Activated T-helper 17 cell treated with anti-CD3 and anti-CD28 coated beads, Interleukin-2, amount 50 U/mL, for 72 hours (primary cell): Measurements from ENCODE around the gene TUFT1. TPM values are rescaled to one million over a fixed set of nuclear protein-coding genes. Genes with fewer than 3 reads are reported as not detected.
"Not testable (repeated sequence)": the region's sequence is repeated elsewhere in the genome, so short reads cannot be mapped to it uniquely, and the experiment has no call there.

Experiments used
- ATAC-seq: fragments of 150-1000 bp; cut with Tn5 transposase; replicated peaks from 2 replicates; pipeline ENCODE4 v1.10.0; 2021; ENCODE audit warnings: mild to moderate bottlenecking, moderate library complexity
- H3K27ac Mint-ChIP-seq: one replicate; pipeline ENCODE4 v1.8.0; 2022; ENCODE audit warnings: mixed read lengths
- H3K27me3 Mint-ChIP-seq: one replicate; pipeline ENCODE4 v1.8.0; 2022; ENCODE audit warnings: mixed read lengths
- H3K36me3 Mint-ChIP-seq: one replicate; pipeline ENCODE4 v1.8.0; 2022; ENCODE audit warnings: low read depth, mild to moderate bottlenecking, mixed read lengths
- H3K4me1 Mint-ChIP-seq: one replicate; pipeline ENCODE4 v1.8.0; 2022; ENCODE audit warnings: mixed read lengths
- H3K4me3 Mint-ChIP-seq: one replicate; pipeline ENCODE4 v1.8.0; 2022; ENCODE audit warnings: mild to moderate bottlenecking, mixed read lengths
- H3K9me3 Mint-ChIP-seq: one replicate; pipeline ENCODE4 v1.8.0; 2022; ENCODE audit warnings: mixed read lengths
- total RNA-seq, 2 donors: library from RNA; stranded (reverse); gene quantifications; one replicate each; pipeline ENCODE4 v1.2.3, GENCODE V29; 2022

The TUFT1 gene
- total RNA-seq, 2 donors from 2014 or later, result 3.7 to 5.8 TPM

DNA sequence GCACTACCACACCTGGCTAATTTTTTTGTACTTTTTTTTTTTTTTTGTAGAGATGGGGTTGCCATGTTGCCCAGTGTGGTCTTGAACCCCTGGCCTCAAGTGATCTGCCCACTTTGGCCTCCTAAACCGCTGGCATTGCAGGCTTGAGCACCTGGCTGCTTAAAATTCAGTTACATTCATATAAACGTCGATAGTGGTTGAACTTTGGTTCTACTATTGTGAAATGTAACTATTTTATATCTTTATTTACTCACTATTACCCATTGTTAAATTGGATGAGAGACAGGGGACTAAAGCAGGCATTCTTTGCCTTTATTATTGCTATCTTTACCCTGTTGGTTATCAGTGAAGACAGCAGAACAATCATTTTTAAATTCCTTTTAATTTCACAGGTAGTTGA lies 77.9 kb downstream of the TUFT1 start:
- Mint-ChIP-seq H3K9me3 (no peaks in the 10 kb centered on the region), H3K36me3 (peaks cover 32% of the 10 kb centered on the region), H3K27me3 (no peaks in the 10 kb centered on the region), H3K4me1 (peaks cover 42% of the 10 kb centered on the region), H3K4me3 (no peak overlapping the region), H3K27ac (no peak overlapping the region)
- ATAC-seq, result no peak

DNA sequence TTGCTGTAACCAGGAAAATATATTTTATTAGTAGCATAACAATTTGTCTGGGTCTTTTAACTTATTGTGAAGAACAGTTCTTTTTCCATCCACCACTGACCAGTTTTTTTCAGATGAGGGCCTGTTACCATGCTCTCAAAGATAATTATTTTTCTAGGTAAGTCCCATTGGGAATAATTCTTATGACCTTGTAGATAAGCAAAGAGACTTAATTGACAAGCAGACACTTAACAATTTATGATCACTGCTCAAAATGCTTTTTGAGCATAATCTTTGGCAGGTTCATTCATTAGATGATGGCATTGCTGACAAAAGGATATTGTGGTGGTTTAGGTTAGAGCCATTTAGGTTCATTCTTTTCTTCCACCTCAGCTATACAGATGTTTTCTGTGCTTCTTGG lies 78.4 kb downstream of the TUFT1 start:
- H3K9me3 Mint-ChIP-seq, result no peaks in the 10 kb centered on the region
- H3K27ac Mint-ChIP-seq, result no peak overlapping the region

DNA sequence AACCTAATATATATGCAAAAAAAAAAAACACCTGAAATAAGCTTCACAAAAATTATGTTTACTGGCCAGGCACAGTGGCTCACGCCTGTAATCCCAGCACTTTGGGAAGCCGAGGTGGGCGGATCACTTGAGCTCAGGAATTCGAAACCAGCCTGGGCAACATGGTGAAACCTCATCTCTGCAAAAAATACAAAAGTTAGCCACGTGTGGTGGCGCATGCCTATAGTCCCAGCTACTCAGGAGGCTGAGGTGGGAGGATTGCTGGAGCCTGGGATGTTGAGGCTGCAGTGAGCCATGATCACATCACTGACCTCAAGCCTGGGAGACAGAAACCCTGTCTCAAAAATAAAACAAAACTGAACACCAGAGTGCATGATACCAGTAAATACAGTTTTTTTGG lies 78.9 kb downstream of the TUFT1 start:
- ATAC-seq, result peak; percentile 28
- not testable (repeated sequence) for H3K9me3 Mint-ChIP-seq, H3K27me3 Mint-ChIP-seq, H3K4me3 Mint-ChIP-seq, H3K27ac Mint-ChIP-seq
- Mint-ChIP-seq H3K4me1 (peaks cover 32% of the 10 kb centered on the region), H3K36me3 (peaks cover 25% of the 10 kb centered on the region)

More for the DNA sequence above, 78.4 kb downstream of the TUFT1 start:
- Mint-ChIP-seq H3K4me3 (no peak overlapping the region), H3K36me3 (peaks cover 28% of the 10 kb centered on the region), H3K4me1 (peaks cover 37% of the 10 kb centered on the region), H3K27me3 (no peaks in the 10 kb centered on the region)
- ATAC-seq, result no peak

DNA sequence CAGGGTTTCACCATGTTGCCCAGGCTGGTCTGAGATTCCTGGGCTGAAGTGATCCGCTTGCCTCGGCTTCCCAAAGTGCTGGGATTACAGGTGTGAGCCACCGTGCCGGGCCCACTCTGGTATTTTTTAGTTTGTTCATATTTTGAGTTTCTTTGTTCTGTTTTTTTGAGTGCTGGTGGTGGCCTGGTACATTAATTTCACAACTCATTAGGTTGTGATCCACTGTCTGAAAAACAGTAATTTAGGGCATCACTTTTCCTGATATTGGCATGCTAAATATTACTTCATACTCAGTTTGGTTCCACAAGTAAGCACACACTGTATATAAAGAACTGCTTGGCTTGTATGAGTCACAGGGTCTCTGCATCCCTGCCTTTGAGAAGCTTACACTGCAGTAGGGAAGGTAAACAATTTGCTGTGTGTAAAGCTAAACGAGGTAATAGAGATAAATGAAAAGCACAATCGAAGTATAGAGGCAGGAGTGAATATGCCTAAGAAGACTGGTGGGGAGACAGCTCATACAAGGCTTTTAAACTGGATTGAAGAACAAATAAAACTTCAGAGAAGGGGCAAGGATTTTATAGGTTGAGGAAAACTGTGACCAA lies 79.5 kb downstream of the TUFT1 start:
- Mint-ChIP-seq H3K9me3 (no peaks in the 10 kb centered on the region), H3K4me1 (peaks cover 29% of the 10 kb centered on the region), H3K4me3 (peak overlapping the region; percentile 15), H3K27me3 (no peaks in the 10 kb centered on the region), H3K36me3 (peaks cover 20% of the 10 kb centered on the region), H3K27ac (peak overlapping the region; percentile 9)
- ATAC-seq, result peak; percentile 74

DNA sequence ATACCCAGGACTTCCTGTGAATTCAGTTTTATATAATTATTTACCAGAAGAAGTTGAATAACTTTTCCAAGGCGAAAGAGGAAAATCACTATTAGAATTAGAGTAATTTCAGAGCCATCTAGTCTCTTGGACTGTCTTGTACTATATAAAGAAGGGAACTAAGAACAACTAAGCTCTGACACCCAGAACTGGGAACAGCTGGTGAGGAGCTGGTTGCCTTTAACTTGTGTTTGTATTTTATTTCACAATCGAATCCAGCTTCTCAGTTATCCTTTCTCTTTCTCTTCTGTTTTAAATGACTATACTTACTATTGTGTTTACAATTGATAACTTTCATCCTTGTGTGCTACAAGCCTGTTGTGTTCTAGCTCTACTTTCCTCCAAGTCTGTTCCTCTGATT lies 80.2 kb downstream of the TUFT1 start:
- peak overlapping the region; percentile 9 for H3K27ac Mint-ChIP-seq
- H3K4me1 Mint-ChIP-seq, result peaks cover 25% of the 10 kb centered on the region
- no peak for ATAC-seq

DNA sequence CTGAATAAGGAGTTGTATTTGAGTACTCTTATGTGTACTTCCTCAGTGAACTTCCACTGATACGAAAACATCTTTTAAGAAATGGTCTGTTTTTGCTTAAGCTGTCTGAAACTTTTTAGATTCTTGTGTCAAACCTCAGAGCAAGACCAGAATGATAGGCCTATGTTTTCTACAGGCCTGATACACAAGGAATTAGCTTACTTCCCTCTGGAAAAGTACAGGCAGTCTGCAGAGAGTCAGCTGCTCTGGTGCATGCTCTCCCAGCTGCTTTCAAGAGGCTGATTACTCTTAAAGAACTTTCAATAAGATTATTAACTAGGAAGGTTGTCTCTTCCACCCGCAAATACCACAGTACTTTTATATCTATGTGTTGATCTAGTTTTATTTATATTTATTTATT lies 81.2 kb downstream of the TUFT1 start:
- Mint-ChIP-seq H3K27me3 (no peaks in the 10 kb centered on the region), H3K4me3 (no peak overlapping the region), H3K4me1 (peaks cover 16% of the 10 kb centered on the region), H3K27ac (peak overlapping the region; percentile 50), H3K36me3 (peaks cover 14% of the 10 kb centered on the region), H3K9me3 (no peaks in the 10 kb centered on the region)
- ATAC-seq, result no peak

More for the DNA sequence above, 80.2 kb downstream of the TUFT1 start:
- Mint-ChIP-seq H3K4me3 (no peak overlapping the region), H3K27me3 (no peaks in the 10 kb centered on the region), H3K36me3 (peaks cover 17% of the 10 kb centered on the region), H3K9me3 (no peaks in the 10 kb centered on the region)

DNA sequence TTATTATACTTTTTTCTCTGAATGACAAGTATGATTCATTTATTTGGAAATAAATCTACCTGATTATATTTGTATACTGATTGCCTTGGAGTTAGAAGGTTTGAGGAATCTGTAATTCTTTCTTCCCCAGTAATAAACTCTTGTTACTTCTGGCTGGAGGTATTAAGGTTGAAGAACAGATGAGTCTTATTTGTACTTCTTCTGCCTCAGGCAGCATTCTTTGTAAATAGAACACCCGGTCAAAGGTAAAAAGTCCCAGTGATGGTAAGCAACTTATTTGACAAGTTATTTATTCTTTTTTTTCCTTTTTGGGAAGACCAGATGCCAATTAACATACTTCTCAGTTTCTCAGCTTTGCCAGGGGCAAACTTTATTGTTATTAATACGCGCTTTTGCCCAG lies 84.7 kb downstream of the TUFT1 start:
- no peaks in the 10 kb centered on the region for H3K9me3 Mint-ChIP-seq
- peaks cover 8% of the 10 kb centered on the region for H3K4me1 Mint-ChIP-seq
- H3K27ac Mint-ChIP-seq, result no peak overlapping the region
- H3K4me3 Mint-ChIP-seq, result no peak overlapping the region
- no peaks in the 10 kb centered on the region for H3K27me3 Mint-ChIP-seq
- ATAC-seq, result no peak
- H3K36me3 Mint-ChIP-seq, result peaks cover 19% of the 10 kb centered on the region

DNA sequence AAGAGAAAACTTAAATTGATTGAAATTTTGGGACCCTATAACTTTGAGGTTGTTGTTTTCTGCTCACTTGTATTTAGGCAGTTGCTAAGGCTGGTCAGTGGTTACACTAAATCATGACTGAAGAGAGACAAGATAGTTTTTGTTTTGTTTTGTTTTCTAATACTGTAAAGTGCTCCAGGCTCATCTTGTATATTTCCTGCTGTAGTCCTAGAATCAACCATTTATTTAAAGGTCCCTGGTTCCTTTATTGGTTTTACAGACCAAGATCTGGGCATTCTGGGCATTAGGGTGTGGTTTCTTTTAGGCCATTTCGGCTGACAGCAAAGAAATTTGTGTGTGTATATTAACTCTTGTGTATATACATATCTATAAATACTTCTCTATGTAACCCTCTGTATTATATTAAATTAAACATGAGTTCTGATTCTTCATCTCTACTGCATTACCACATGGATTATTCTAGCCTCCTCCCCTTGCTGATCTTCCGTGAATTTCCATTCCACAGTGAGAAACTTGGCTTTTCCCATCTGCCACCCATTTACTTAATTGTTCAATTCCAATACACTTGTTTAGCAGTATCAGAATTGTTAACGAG lies 86.7 kb downstream of the TUFT1 start:
- H3K9me3 Mint-ChIP-seq, result no peaks in the 10 kb centered on the region
- no peak overlapping the region for H3K4me3 Mint-ChIP-seq
- H3K27me3 Mint-ChIP-seq, result no peaks in the 10 kb centered on the region
- H3K36me3 Mint-ChIP-seq, result peaks cover 19% of the 10 kb centered on the region
- peaks cover 2% of the 10 kb centered on the region for H3K4me1 Mint-ChIP-seq
- no peak for ATAC-seq
- no peak overlapping the region for H3K27ac Mint-ChIP-seq

DNA sequence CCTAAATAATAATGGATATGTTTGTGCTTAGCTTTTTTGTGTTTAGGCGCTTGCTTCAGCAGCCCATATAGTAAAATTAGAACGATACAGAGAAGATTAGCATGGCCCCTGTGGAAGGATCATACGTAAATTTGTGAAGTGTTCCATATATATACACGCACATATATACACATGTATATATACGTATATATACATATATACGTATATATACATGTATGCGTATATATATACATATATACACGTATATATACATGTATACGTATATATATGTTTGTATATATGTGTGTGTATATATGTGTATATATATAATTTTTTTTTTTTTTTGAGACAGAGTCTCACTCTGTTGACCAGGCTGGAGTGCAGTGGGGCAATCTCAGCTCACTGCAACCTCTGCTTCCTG lies 89.2 kb downstream of the TUFT1 start:
- H3K27ac Mint-ChIP-seq, result no peak overlapping the region
- H3K4me1 Mint-ChIP-seq, result no peaks in the 10 kb centered on the region
- H3K4me3 Mint-ChIP-seq, result no peak overlapping the region
- peaks cover 19% of the 10 kb centered on the region for H3K36me3 Mint-ChIP-seq
- no peaks in the 10 kb centered on the region for H3K9me3 Mint-ChIP-seq
- ATAC-seq, result no peak
- H3K27me3 Mint-ChIP-seq, result no peaks in the 10 kb centered on the region

Other genes with a start within 250 kb of the TUFT1 start
- gene PI4KB, start 212.9 kb upstream of the TUFT1 start, total RNA-seq, result 10 to 100 TPM; 70.0 to 76.8 TPM
- 10 to 100 TPM; 48.0 to 86.0 TPM for gene RFX5, start 193.1 kb upstream of the TUFT1 start, total RNA-seq
- not detected for gene SELENBP1, start 167.6 kb upstream of the TUFT1 start, total RNA-seq
- 100 to 1,000 TPM; 329 to 417 TPM for gene PSMB4, start 140.7 kb upstream of the TUFT1 start, total RNA-seq
- 10 to 100 TPM; 87.5 to 93.4 TPM for gene POGZ, start 80.8 kb upstream of the TUFT1 start, total RNA-seq
- gene CGN, start 28.9 kb upstream of the TUFT1 start, total RNA-seq, result 1 to 10 TPM; 2.7 to 5.5 TPM
- 10 to 100 TPM; 33.6 to 36.3 TPM for gene SNX27, start 71.7 kb downstream of the TUFT1 start, total RNA-seq
- not detected for gene CELF3, start 176.5 kb downstream of the TUFT1 start, total RNA-seq
- not detected for gene RIIAD1, start 181.2 kb downstream of the TUFT1 start, total RNA-seq
- 100 to 1,000 TPM in 1 of 2 donors, 10 to 100 TPM in 1; 80.4 to 160 TPM for gene MRPL9, start 223.2 kb downstream of the TUFT1 start, total RNA-seq